HL-60 (cell line): ENCODE measurements around the gene GFRA1.

Experiments used
- GABPA ChIP-seq: IDR thresholded peaks from 2 replicates; pipeline ENCODE4 v1.6.1; 2012; ENCODE audit warnings: low read depth
- TF ChIP-seq, protein P1 (sequence below): IDR thresholded peaks from one replicate; pipeline ENCODE4 v1.5.1; 2011; ENCODE audit warnings: low read length, control low read depth, inconsistent platforms; ENCODE audit not compliant: insufficient read depth

DNA sequence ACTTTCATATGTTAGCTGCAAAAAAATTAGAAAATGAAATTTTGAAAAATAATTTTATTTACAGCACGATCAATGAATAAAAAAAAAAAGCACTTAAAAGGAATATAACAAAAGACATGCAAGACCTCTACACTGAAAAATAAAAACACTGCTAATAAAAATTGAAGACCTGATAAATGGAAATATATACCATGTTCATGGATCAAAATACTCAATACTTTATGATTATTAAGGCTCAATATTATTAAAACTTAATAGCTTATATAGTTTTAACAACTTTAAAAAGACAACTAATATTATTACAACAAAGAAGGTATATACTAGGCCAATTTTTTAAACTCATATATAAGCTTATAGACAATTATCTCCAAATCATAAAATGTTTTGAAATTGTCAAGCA is 143.0 kb downstream of the GFRA1 start:
- TF ChIP-seq, protein P1, sequence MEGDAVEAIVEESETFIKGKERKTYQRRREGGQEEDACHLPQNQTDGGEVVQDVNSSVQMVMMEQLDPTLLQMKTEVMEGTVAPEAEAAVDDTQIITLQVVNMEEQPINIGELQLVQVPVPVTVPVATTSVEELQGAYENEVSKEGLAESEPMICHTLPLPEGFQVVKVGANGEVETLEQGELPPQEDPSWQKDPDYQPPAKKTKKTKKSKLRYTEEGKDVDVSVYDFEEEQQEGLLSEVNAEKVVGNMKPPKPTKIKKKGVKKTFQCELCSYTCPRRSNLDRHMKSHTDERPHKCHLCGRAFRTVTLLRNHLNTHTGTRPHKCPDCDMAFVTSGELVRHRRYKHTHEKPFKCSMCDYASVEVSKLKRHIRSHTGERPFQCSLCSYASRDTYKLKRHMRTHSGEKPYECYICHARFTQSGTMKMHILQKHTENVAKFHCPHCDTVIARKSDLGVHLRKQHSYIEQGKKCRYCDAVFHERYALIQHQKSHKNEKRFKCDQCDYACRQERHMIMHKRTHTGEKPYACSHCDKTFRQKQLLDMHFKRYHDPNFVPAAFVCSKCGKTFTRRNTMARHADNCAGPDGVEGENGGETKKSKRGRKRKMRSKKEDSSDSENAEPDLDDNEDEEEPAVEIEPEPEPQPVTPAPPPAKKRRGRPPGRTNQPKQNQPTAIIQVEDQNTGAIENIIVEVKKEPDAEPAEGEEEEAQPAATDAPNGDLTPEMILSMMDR = no peak
- no peak for TF ChIP-seq GABPA
